ENCODE results near the gene ZNF385C. TPM values are rescaled to one million over a fixed set of nuclear protein-coding genes. Genes with fewer than 3 reads are reported as not detected.

The ZNF385C gene
- total RNA-seq, 4 donors from 2014 or later, result 0.26 to 0.78 TPM; not detected in 2

DNA sequence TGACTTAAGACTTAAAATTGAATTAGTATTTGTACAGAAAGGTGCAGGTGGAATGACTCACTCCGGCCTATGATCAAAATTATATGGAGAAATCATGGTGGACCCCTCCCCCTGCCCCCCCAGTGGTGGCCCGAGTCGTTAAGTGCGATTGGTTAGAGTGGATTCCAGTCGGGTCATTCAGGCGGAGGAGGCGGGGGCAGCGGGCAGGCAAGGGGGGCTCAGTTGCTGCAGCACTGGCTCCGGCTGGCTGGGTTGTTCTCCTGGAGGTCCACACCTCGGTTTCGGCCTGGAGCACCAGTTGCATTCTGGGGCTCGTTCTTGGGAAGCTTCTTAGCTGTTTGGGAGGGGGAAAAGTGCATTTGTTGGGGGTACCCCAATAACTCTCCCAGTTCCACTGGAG, 27.3 kb upstream of the ZNF385C start:
- intact Hi-C loops (cut with DNase I; ENCODE audit: low total_unique reads), result no loop called here
- Histone ChIP-seq H3K27ac (no peak overlapping the region), H3K36me3 (peaks cover 0 to 54% of the 10 kb centered on the region in 2 donors), H3K9me3 (no peaks in the 10 kb centered on the region), H3K4me1 (peaks cover 28 to 32% of the 10 kb centered on the region in 2 donors), H3K27me3 (no peaks in the 10 kb centered on the region), H3K4me3 (no peak overlapping the region)
- in situ Hi-C loops (cut with MboI; ENCODE audit: low sequenced_read_pairs in 4 of 4), result no loop called here
- TF ChIP-seq, protein P1, sequence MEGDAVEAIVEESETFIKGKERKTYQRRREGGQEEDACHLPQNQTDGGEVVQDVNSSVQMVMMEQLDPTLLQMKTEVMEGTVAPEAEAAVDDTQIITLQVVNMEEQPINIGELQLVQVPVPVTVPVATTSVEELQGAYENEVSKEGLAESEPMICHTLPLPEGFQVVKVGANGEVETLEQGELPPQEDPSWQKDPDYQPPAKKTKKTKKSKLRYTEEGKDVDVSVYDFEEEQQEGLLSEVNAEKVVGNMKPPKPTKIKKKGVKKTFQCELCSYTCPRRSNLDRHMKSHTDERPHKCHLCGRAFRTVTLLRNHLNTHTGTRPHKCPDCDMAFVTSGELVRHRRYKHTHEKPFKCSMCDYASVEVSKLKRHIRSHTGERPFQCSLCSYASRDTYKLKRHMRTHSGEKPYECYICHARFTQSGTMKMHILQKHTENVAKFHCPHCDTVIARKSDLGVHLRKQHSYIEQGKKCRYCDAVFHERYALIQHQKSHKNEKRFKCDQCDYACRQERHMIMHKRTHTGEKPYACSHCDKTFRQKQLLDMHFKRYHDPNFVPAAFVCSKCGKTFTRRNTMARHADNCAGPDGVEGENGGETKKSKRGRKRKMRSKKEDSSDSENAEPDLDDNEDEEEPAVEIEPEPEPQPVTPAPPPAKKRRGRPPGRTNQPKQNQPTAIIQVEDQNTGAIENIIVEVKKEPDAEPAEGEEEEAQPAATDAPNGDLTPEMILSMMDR (IDR thresholded peaks at IDR 0.05 in 4 of 5, conservative IDR thresholded peaks at IDR 0.05 in 1 of 5), result no peak
- no peak for TF ChIP-seq POLR2A (IDR thresholded peaks at IDR 0.05)
- no peak for ATAC-seq
- no peak for DNase-seq

DNA sequence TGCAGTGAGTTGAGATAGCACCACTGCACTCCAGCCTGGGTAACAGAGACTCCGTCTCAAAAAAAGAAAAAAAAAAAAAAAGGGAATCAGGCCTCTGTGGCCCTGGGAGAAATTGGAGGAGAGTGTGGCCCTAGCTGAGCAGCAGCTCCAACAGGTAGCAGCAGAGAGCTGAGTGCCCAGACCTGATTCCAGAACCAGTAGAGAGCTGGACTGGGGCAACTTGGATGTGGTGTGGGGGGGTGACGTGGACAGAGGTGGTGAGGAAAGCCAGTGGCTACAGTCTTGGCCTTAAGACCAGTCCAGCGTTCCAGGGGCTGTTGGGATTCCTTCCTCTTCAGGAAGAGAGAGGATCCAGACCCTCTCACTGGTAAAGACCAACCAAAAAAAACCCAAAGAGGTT, 26.0 kb upstream of the ZNF385C start:
- peaks cover 22 to 26% of the 10 kb centered on the region in 2 donors for H3K4me1 ChIP-seq
- no peaks in the 10 kb centered on the region for H3K9me3 ChIP-seq
- in situ Hi-C loops (cut with MboI; ENCODE audit: low sequenced_read_pairs in 4 of 4), result no loop called here
- no peak overlapping the region for H3K27ac ChIP-seq
- no peak overlapping the region for H3K4me3 ChIP-seq
- no peak for TF ChIP-seq POLR2A (IDR thresholded peaks at IDR 0.05)
- TF ChIP-seq, protein P1 (IDR thresholded peaks at IDR 0.05 in 4 of 5, conservative IDR thresholded peaks at IDR 0.05 in 1 of 5), result no peak
- H3K36me3 ChIP-seq, result peaks cover 0 to 41% of the 10 kb centered on the region in 2 donors
- ATAC-seq, result no peak
- intact Hi-C loops (cut with DNase I; ENCODE audit: low total_unique reads), result loop anchor here (5.0 kb wide), 1 partner anchor 58 kb away; the partner anchor contains the start of gene KCNH4
- no peak for DNase-seq
- no peaks in the 10 kb centered on the region for H3K27me3 ChIP-seq

DNA sequence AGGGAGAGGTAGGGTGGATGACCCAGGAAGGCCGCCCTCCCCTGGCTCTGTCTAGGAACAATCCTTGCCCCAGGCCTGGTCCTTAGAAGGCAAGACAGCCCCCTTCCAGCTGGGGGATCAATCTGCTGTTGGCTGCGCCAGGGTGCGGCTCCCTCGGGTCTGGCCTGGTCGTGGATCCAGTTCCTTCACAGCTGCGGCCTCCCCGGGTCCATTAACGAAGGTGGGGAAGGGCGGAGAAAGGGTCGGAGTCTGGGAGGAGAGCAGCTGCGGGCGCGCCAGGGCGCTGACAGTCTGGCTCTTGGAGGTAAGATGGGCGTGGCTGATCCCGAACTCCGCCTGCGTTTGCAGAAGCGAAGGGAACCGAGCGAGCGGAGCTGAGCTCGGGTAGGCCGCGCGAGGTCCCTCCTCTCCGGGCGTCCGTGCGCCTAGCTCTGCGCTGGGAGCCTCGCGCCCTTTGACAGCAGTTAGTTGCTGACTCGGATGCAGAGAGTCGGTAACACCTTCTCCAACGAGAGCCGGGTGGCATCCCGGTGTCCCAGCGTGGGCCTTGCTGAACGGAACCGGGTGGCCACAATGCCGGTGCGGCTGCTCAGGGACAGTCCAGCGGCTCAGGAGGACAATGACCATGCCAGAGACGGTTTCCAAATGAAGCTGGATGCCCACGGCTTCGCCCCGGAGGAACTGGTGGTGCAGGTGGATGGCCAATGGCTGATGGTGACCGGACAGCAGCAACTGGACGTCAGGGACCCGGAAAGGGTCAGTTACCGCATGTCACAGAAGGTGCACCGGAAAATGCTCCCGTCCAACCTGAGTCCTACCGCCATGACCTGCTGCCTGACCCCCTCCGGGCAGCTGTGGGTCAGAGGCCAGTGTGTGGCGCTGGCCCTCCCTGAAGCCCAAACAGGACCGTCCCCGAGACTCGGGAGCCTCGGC, 24.4 kb upstream of the ZNF385C start, which contains the start of gene HSPB9:
Gene HSPB9, plus strand, starts transcription at position 434 of the 933 bp plus-strand sequence. Its CDS starts 47 bp downstream, at position 481.
- TF ChIP-seq POLR2A (IDR thresholded peaks at IDR 0.05), result no peak
- TF ChIP-seq, protein P1 (IDR thresholded peaks at IDR 0.05 in 4 of 5, conservative IDR thresholded peaks at IDR 0.05 in 1 of 5), result no peak
- H3K27ac ChIP-seq, result peak within 1 kb of the TSS; percentile 73 to 83 (median 76)
- no peaks in the 10 kb centered on the region for H3K27me3 ChIP-seq
- no peaks in the 10 kb centered on the region for H3K9me3 ChIP-seq
- H3K4me1 ChIP-seq, result peaks cover 13 to 24% of the 10 kb centered on the region in 2 donors
- in situ Hi-C loops (cut with MboI; ENCODE audit: low sequenced_read_pairs in 4 of 4) (no loop called here), intact Hi-C loops (cut with DNase I; ENCODE audit: low total_unique reads) (loop anchor here (5.0 kb wide), 1 partner anchor 60 kb away; the partner anchor contains the start of gene KCNH4)
- DNase-seq (no peak), ATAC-seq (no peak)
- peak within 1 kb of the TSS in 3 of 4 donors; percentile 28 to 95 (median 80) for H3K4me3 ChIP-seq
- peaks cover 0 to 30% of the 10 kb centered on the region in 2 donors for H3K36me3 ChIP-seq

DNA sequence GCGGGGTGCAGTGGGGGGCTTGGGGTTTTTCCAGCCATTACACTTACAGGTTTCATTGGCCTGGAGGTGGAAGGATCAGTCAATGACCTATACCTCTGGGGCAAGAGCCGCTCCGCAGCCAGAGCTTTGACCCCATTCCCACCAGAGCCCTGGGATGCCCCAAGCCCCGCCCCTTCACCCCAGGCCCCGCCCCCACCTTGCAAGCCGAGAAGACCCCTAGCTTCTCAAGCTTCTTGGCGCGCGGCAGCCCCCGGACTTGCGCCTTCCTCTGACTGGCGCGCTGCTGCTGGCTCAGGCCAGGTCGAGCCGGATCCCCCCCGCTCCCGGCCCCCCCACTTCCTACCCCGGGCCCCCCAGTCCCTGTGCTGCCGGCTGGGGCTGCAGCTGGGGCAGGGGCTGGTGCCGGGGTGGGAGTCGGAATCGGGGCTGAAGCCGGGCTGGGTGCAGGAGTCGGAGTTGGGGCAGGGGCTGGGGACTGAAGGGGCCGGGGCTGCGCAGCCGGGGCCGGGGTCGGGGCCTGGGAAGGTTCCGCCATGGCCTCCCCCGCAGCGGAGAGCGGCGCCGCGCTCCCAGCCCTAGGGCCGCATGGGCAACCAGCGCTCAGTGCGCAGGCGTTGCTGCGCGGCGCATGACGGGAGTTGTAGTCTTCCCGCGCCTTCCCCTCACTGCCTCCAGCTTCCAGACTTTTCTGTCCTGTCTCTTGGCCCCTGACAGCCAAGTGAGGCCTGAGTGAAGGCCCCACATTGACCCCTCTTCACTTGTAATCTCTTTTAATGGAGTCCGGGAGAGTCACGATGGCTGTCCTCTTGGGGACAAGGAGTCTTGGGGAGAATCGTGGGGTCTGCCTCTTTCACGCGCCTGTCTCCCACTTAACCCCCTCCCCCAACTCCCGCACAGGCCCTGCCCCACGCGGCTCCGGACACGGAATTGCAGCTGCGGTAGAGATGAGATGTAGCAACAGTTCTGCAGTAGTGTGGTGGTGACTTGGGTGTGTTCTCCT, 22.8 kb upstream of the ZNF385C start, which contains the start of gene KAT2A:
Gene KAT2A, minus strand, starts transcription at position 598 of the 1,000 bp plus-strand sequence. Its CDS starts 63 bp downstream, at position 535.
- Histone ChIP-seq H3K27me3 (no peaks in the 10 kb centered on the region), H3K4me1 (peaks cover 13 to 24% of the 10 kb centered on the region in 2 donors), H3K27ac (peak within 1 kb of the TSS; percentile 73 to 83 (median 76)), H3K9me3 (no peaks in the 10 kb centered on the region), H3K36me3 (peaks cover 0 to 27% of the 10 kb centered on the region in 2 donors), H3K4me3 (peak within 1 kb of the TSS; percentile 70 to 95 (median 85))
- peak; percentile 17 to 18 for TF ChIP-seq POLR2A (IDR thresholded peaks at IDR 0.05)
- TF ChIP-seq, protein P1 (IDR thresholded peaks at IDR 0.05 in 4 of 5, conservative IDR thresholded peaks at IDR 0.05 in 1 of 5), result no peak
- ATAC-seq (peak; percentile 73 to 78), DNase-seq (peak; percentile 55 to 83)
- in situ Hi-C loops (cut with MboI; ENCODE audit: low sequenced_read_pairs in 4 of 4), result no loop called here
- intact Hi-C loops (cut with DNase I; ENCODE audit: low total_unique reads), result loop anchor here (5.0 kb wide), 1 partner anchor 61 kb away; the partner anchor contains the start of gene KCNH4

Data from gastrocnemius medialis (tissue), 4 donors.